ENCODE measurements around the gene MCF2L2. TPM values are rescaled to one million over a fixed set of nuclear protein-coding genes. Genes with fewer than 3 reads are reported as not detected.
"Not testable (repeated sequence)": the region's sequence is repeated elsewhere in the genome, so short reads cannot be mapped to it uniquely, and the experiment has no call there.

Gene MCF2L2
- total RNA-seq, 2 donors from 2014 or later, result 3.0 to 3.3 TPM

GRCh38 chr3:183437666-183438564, 9.5 kb upstream of the MCF2L2 start:
- Mint-ChIP-seq H3K4me3 (no peak overlapping the region), H3K36me3 (peaks cover under 1% of the 10 kb centered on the region), H3K9me3 (no peaks in the 10 kb centered on the region), H3K27me3 (peaks cover 1 to 14% of the 10 kb centered on the region in 2 donors), H3K27ac (no peak overlapping the region), H3K4me1 (ENCODE audit: low read depth in 2 of 2) (peaks cover 0 to 3% of the 10 kb centered on the region in 2 donors)
- ATAC-seq (peak in 1 of 2 donors; percentile 47), DNase-seq (ENCODE audit: low spot score) (no peak)

GRCh38 chr3:183437061-183437460, 8.6 kb upstream of the MCF2L2 start:
- H3K4me3 Mint-ChIP-seq, result no peak overlapping the region
- peaks cover 0 to 14% of the 10 kb centered on the region in 2 donors for H3K27me3 Mint-ChIP-seq
- H3K36me3 Mint-ChIP-seq, result no peaks in the 10 kb centered on the region
- H3K9me3 Mint-ChIP-seq, result no peaks in the 10 kb centered on the region
- no peak for DNase-seq (ENCODE audit: low spot score)
- H3K4me1 Mint-ChIP-seq (ENCODE audit: low read depth in 2 of 2), result peaks cover 0 to 3% of the 10 kb centered on the region in 2 donors
- H3K27ac Mint-ChIP-seq, result no peak overlapping the region
- peak in 1 of 2 donors; percentile 25 for ATAC-seq

GRCh38 chr3:183435661-183436060, 7.2 kb upstream of the MCF2L2 start:
- H3K4me3 Mint-ChIP-seq, result no peak overlapping the region
- H3K9me3 Mint-ChIP-seq, result no peaks in the 10 kb centered on the region
- H3K27ac Mint-ChIP-seq, result no peak overlapping the region
- H3K4me1 Mint-ChIP-seq (ENCODE audit: low read depth in 2 of 2), result peaks cover 7 to 8% of the 10 kb centered on the region in 2 donors
- ATAC-seq (peak in 1 of 2 donors; percentile 66), DNase-seq (ENCODE audit: low spot score) (no peak)
- H3K36me3 Mint-ChIP-seq, result no peaks in the 10 kb centered on the region
- H3K27me3 Mint-ChIP-seq, result peaks cover 8 to 15% of the 10 kb centered on the region in 2 donors

GRCh38 chr3:183434992-183435391, 6.6 kb upstream of the MCF2L2 start:
- no peak for DNase-seq (ENCODE audit: low spot score)
- Mint-ChIP-seq H3K27me3 (peaks cover 8 to 13% of the 10 kb centered on the region in 2 donors), H3K9me3 (no peaks in the 10 kb centered on the region), H3K27ac (no peak overlapping the region), H3K4me1 (ENCODE audit: low read depth in 2 of 2) (peaks cover 14% of the 10 kb centered on the region in 2 donors), H3K36me3 (no peaks in the 10 kb centered on the region), H3K4me3 (no peak overlapping the region)
- ATAC-seq, result no peak

- DNase-seq (ENCODE audit: low spot score), result no peak
- H3K4me3 Mint-ChIP-seq, result no peak overlapping the region
- H3K4me1 Mint-ChIP-seq (ENCODE audit: low read depth in 2 of 2), result peaks cover 14% of the 10 kb centered on the region in 2 donors
- H3K27ac Mint-ChIP-seq, result no peak overlapping the region
- H3K27me3 Mint-ChIP-seq, result peaks cover 8 to 13% of the 10 kb centered on the region in 2 donors
- H3K36me3 Mint-ChIP-seq, result no peaks in the 10 kb centered on the region
- H3K9me3 Mint-ChIP-seq, result no peaks in the 10 kb centered on the region
- no peak for ATAC-seq
These were observed 6.1 kb upstream of the MCF2L2 start for GRCh38 chr3:183434503-183434902.

- no peak for DNase-seq (ENCODE audit: low spot score)
- Mint-ChIP-seq H3K36me3 (no peaks in the 10 kb centered on the region), H3K27me3 (peaks cover 15 to 16% of the 10 kb centered on the region in 2 donors), H3K9me3 (no peaks in the 10 kb centered on the region), H3K27ac (peak overlapping the region; percentile 63 to 64), H3K4me1 (ENCODE audit: low read depth in 2 of 2) (peaks cover 25 to 28% of the 10 kb centered on the region in 2 donors), H3K4me3 (peak overlapping the region; percentile 45)
- ATAC-seq, result peak; percentile 59 to 65
These were observed 2.0 kb upstream of the MCF2L2 start for GRCh38 chr3:183430325-183430957.

GRCh38 chr3:183427876-183428446, 458 bp downstream of the MCF2L2 start:
- Mint-ChIP-seq H3K27ac (no peak overlapping the region), H3K4me1 (ENCODE audit: low read depth in 2 of 2) (peaks cover 22 to 28% of the 10 kb centered on the region in 2 donors)
- peak; percentile 43 to 56 for ATAC-seq

DNA sequence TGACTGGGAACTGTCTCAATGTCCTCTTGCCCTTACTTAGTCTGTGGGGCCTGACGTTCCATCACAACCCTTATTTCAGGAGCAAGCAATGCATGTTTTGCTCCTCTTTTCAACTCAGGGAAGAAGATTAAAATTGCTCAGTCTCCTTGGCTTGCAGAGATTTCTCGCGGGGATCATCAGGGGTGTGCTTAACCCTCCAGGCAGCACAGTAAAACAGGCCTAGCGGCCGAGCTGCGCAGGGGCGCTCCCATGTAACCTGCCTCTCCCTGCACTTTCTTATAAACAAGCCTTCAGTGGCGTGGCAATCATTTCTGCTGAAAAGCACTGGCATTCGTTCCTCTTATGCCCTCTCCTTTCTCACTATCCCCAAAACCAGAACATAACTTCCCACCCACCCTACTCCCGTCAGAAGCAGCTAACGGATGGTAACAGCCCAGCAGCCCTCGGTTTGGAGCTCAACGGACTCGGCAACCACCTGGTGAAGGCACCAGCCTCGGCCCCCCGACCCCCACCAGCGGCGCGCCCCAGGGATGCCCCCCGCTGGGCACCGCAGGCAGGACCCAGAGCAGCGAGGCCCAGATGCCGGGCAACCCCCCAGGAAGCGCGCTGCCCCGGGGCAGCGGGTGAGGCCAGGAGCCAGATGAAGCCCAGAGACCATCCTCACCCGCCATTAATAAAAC, 1.1 kb downstream of the MCF2L2 start:
- H3K9me3 Mint-ChIP-seq, result no peaks in the 10 kb centered on the region
- no peak for ATAC-seq
- peak overlapping the region; percentile 86 for H3K4me3 Mint-ChIP-seq
- H3K4me1 Mint-ChIP-seq (ENCODE audit: low read depth in 2 of 2), result peaks cover 22 to 28% of the 10 kb centered on the region in 2 donors
- H3K27ac Mint-ChIP-seq, result no peak overlapping the region
- DNase-seq (ENCODE audit: low spot score), result no peak
- no peaks in the 10 kb centered on the region for H3K36me3 Mint-ChIP-seq
- peaks cover 11 to 16% of the 10 kb centered on the region in 2 donors for H3K27me3 Mint-ChIP-seq

More at GRCh38 chr3:183427876-183428446, 458 bp downstream of the MCF2L2 start:
- no peaks in the 10 kb centered on the region for H3K9me3 Mint-ChIP-seq
- peaks cover 11 to 16% of the 10 kb centered on the region in 2 donors for H3K27me3 Mint-ChIP-seq
- H3K4me3 Mint-ChIP-seq, result peak overlapping the region; percentile 86
- H3K36me3 Mint-ChIP-seq, result no peaks in the 10 kb centered on the region
- DNase-seq (ENCODE audit: low spot score), result peak; percentile 67

- not testable (repeated sequence) for H3K4me3 Mint-ChIP-seq; H3K27ac Mint-ChIP-seq; DNase-seq (ENCODE audit: low spot score); ATAC-seq; H3K4me1 Mint-ChIP-seq (ENCODE audit: low read depth in 2 of 2)
- Mint-ChIP-seq H3K36me3 (peaks cover 24% of the 10 kb centered on the region), H3K27me3 (peaks cover 2 to 11% of the 10 kb centered on the region in 2 donors), H3K9me3 (peaks cover 12% of the 10 kb centered on the region)
These were observed 9.6 kb downstream of the MCF2L2 start for GRCh38 chr3:183418807-183419206.

GRCh38 chr3:183411216-183411922, 17.1 kb downstream of the MCF2L2 start:
- no peaks in the 10 kb centered on the region for H3K36me3 Mint-ChIP-seq

DNA sequence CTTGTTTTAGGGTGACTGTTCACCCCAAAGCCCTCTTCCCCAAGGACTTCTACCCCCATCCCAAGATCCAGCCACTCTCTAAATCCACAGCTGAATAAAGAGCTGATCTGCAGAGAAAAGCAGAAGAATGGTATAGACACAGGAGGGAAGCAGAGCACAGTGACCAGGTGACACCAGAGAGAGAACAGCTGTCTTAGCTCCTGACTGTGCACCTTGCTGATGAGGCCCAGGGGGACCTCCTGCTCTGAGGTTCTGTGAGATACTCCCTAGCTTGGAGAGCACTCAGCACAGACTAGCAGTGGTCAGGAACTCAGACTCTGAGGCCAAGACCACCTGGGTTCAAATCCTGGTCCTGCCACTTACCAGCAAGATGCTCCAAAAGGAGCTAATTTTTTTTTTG, 17.7 kb downstream of the MCF2L2 start:
- DNase-seq (ENCODE audit: low spot score) (no peak), ATAC-seq (no peak)
- no peaks in the 10 kb centered on the region for H3K36me3 Mint-ChIP-seq
- H3K27me3 Mint-ChIP-seq, result peaks cover 0 to 11% of the 10 kb centered on the region in 2 donors
- H3K9me3 Mint-ChIP-seq, result no peaks in the 10 kb centered on the region
- no peaks in the 10 kb centered on the region for H3K4me1 Mint-ChIP-seq (ENCODE audit: low read depth in 2 of 2)
- H3K27ac Mint-ChIP-seq, result no peak overlapping the region
- no peak overlapping the region for H3K4me3 Mint-ChIP-seq

More at GRCh38 chr3:183411216-183411922, 17.1 kb downstream of the MCF2L2 start:
- H3K4me1 Mint-ChIP-seq (ENCODE audit: low read depth in 2 of 2), result no peaks in the 10 kb centered on the region
- no peaks in the 10 kb centered on the region for H3K9me3 Mint-ChIP-seq
- no peak for DNase-seq (ENCODE audit: low spot score)
- no peak overlapping the region for H3K27ac Mint-ChIP-seq
- no peak for ATAC-seq
- H3K4me3 Mint-ChIP-seq, result no peak overlapping the region
- H3K27me3 Mint-ChIP-seq, result peaks cover 0 to 11% of the 10 kb centered on the region in 2 donors

GRCh38 chr3:183410280-183410679, 18.1 kb downstream of the MCF2L2 start:
- H3K27ac Mint-ChIP-seq, result no peak overlapping the region
- DNase-seq (ENCODE audit: low spot score) (no peak), ATAC-seq (no peak)
- no peaks in the 10 kb centered on the region for H3K9me3 Mint-ChIP-seq
- H3K4me1 Mint-ChIP-seq (ENCODE audit: low read depth in 2 of 2), result no peaks in the 10 kb centered on the region
- peaks cover 0 to 8% of the 10 kb centered on the region in 2 donors for H3K27me3 Mint-ChIP-seq
- no peaks in the 10 kb centered on the region for H3K36me3 Mint-ChIP-seq
- H3K4me3 Mint-ChIP-seq, result no peak overlapping the region

DNA sequence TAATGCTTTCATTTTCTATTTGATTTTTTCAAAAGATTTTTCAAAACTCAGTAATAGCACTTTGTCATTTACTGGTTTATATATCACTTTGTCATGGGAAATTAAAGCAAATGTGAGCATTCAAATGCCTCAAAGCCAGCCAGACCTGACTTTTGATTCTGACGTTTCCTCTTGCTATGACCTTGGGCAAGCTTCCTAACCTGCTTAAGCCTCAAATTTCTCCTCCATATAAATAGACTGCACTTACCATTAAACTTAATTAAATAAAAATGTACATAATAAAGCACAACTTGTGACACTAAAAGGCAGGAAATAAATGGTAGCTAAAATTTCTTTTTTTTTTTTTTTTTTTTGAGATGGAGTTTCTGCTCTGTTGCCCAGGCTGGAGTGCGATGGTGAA, 19.2 kb downstream of the MCF2L2 start:
- H3K27ac Mint-ChIP-seq, result no peak overlapping the region
- DNase-seq (ENCODE audit: low spot score), result no peak
- no peak for ATAC-seq
- H3K27me3 Mint-ChIP-seq, result no peaks in the 10 kb centered on the region
- H3K9me3 Mint-ChIP-seq, result no peaks in the 10 kb centered on the region
- H3K36me3 Mint-ChIP-seq, result no peaks in the 10 kb centered on the region
- H3K4me1 Mint-ChIP-seq (ENCODE audit: low read depth in 2 of 2), result peaks cover 0 to 3% of the 10 kb centered on the region in 2 donors
- H3K4me3 Mint-ChIP-seq, result no peak overlapping the region
